Peyer's patch (tissue), 4 donors: Measurements from ENCODE around the gene AMIGO3. TPM values are rescaled to one million over a fixed set of nuclear protein-coding genes. Genes with fewer than 3 reads are reported as not detected.

Source experiments
- DNase-seq, 3 donors: peaks; one replicate each; pipeline ENCODE4 v3.0.0-alpha.2; 2017 to 2019
- H3K27ac ChIP-seq, 4 donors: fragments of 200-600 bp; sonication (generic); one replicate each; pipeline ENCODE4 v1.5.1; 2016 to 2019
- H3K27me3 ChIP-seq, 2 donors: fragments of 200-600 bp; sonication (generic); one replicate each; pipeline ENCODE4 v1.5.1; 2019
- H3K36me3 ChIP-seq, 3 donors: fragments of 200-600 bp; sonication (generic); one replicate each; pipeline ENCODE4 v1.5.1; 2016 to 2019
- H3K4me1 ChIP-seq, 4 donors: fragments of 200-600 bp; sonication (generic); one replicate each; pipeline ENCODE4 v1.5.1; 2016 to 2019
- H3K4me3 ChIP-seq, 4 donors: fragments of 200-600 bp; sonication (generic); 1 replicate in 3 of 4; 2 replicates in 1 of 4; pipeline ENCODE4 v1.5.1; 2016 to 2019; ENCODE audit warnings: mild to moderate bottlenecking in 1 of 4
- H3K9me3 ChIP-seq, 4 donors: fragments of 200-600 bp; sonication (generic); one replicate each; pipeline ENCODE4 v1.5.1; 2016 to 2019; ENCODE audit warnings: mild to moderate bottlenecking in 1 of 4
- POLR2A ChIP-seq, 2 donors: fragments of 450-650 bp; IDR thresholded peaks; one replicate each; pipeline ENCODE4 v1.5.1; 2017; ENCODE audit warnings: antibody characterized with exemption in 2 of 2, mild to moderate bottlenecking in 2 of 2, moderate library complexity in 2 of 2
- total RNA-seq, 4 donors: library from RNA; depleted of rRNA; stranded (reverse); fragments of >200 nt; gene quantifications; one replicate each; pipeline ENCODE4 v1.1.0, GENCODE V29; 2016
- TF ChIP-seq, protein P1 (sequence below), 6 experiments: fragments of 450-650 bp in 4 of 6; fragments of 200-600 bp in 2 of 6; sonication (generic) in 1 of 6; IDR thresholded peaks; one replicate each; pipeline ENCODE4 v1.5.1; 2017 to 2019; ENCODE audit warnings: antibody characterized with exemption in 6 of 6, mild to moderate bottlenecking in 3 of 6, moderate library complexity in 1 of 6

Gene AMIGO3
- total RNA-seq, 4 donors from 2014 or later, result 1.2 to 3.5 (median 2.9) TPM

GRCh38 chr3:49721596-49721895, 2.1 kb upstream of the AMIGO3 start:
- DNase-seq, result no peak
- Histone ChIP-seq H3K36me3 (peaks cover 0 to 24% (median 0%) of the 10 kb centered on the region in 3 donors), H3K4me1 (peaks cover 3 to 70% (median 15%) of the 10 kb centered on the region in 4 donors)

DNA sequence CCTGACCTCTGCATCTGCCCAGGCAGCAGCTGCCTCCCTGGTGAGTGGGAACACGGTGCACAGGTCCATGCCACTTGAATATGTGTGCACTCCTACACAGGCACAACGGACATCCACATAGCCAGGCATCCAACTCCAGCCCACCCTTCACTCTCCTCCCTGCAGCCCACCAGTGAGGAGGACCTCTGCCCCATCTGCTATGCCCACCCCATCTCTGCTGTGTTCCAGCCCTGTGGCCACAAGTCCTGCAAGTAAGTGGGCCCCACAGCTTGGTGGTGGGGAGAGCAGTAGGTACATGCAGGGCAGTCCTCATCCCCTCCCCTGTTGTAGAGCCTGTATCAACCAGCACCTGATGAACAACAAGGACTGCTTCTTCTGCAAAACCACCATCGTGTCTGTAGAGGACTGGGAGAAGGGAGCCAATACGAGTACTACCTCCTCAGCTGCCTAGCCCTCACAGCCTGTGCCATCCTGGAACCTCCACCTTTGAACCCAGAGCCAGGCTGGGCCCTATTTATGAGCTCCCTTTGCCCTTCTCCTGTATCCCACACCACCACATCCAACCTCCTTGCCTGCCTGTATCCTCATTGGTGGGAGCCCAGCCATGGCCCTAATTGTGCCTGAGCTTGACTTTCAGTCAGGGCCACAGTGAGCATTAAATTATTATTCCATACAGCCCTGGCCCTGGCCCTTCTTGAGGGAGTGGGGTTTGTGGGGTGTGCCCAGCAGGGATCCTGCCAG, 1.5 kb upstream of the AMIGO3 start:
- Histone ChIP-seq H3K4me1 (peaks cover 3 to 64% (median 15%) of the 10 kb centered on the region in 4 donors), H3K27ac (peak overlapping the region in 1 of 4 donors; percentile 12), H3K4me3 (no peak overlapping the region), H3K27me3 (no peaks in the 10 kb centered on the region), H3K36me3 (peaks cover 0 to 28% (median 0%) of the 10 kb centered on the region in 3 donors), H3K9me3 (no peaks in the 10 kb centered on the region)
- TF ChIP-seq, protein P1, sequence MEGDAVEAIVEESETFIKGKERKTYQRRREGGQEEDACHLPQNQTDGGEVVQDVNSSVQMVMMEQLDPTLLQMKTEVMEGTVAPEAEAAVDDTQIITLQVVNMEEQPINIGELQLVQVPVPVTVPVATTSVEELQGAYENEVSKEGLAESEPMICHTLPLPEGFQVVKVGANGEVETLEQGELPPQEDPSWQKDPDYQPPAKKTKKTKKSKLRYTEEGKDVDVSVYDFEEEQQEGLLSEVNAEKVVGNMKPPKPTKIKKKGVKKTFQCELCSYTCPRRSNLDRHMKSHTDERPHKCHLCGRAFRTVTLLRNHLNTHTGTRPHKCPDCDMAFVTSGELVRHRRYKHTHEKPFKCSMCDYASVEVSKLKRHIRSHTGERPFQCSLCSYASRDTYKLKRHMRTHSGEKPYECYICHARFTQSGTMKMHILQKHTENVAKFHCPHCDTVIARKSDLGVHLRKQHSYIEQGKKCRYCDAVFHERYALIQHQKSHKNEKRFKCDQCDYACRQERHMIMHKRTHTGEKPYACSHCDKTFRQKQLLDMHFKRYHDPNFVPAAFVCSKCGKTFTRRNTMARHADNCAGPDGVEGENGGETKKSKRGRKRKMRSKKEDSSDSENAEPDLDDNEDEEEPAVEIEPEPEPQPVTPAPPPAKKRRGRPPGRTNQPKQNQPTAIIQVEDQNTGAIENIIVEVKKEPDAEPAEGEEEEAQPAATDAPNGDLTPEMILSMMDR (IDR thresholded peaks at IDR 0.05), result no peak
- TF ChIP-seq POLR2A (IDR thresholded peaks at IDR 0.05), result no peak
- peak in 1 of 3 donors; percentile 55 for DNase-seq

More at GRCh38 chr3:49721596-49721895, 2.1 kb upstream of the AMIGO3 start:
- Histone ChIP-seq H3K27me3 (no peaks in the 10 kb centered on the region), H3K4me3 (no peak overlapping the region), H3K27ac (no peak overlapping the region), H3K9me3 (no peaks in the 10 kb centered on the region)
- TF ChIP-seq, protein P1 (IDR thresholded peaks at IDR 0.05), result no peak
- no peak for TF ChIP-seq POLR2A (IDR thresholded peaks at IDR 0.05)

- no peaks in the 10 kb centered on the region for H3K27me3 ChIP-seq
- peaks cover 0 to 47% (median 10%) of the 10 kb centered on the region in 4 donors for H3K4me1 ChIP-seq
- peak overlapping the region in 1 of 4 donors; percentile 77 for H3K27ac ChIP-seq
- no peak for TF ChIP-seq POLR2A (IDR thresholded peaks at IDR 0.05)
- TF ChIP-seq, protein P1 (IDR thresholded peaks at IDR 0.05), result no peak
- peaks cover 0 to 40% (median 0%) of the 10 kb centered on the region in 3 donors for H3K36me3 ChIP-seq
- no peaks in the 10 kb centered on the region for H3K9me3 ChIP-seq
- no peak for DNase-seq
- H3K4me3 ChIP-seq, result peak overlapping the region; percentile 52 to 59 (median 55)
These were observed 648 bp downstream of the AMIGO3 start for GRCh38 chr3:49718858-49719213.

- Histone ChIP-seq H3K4me3 (peak overlapping the region in 2 of 4 donors; percentile 52 to 57), H3K36me3 (peaks cover 0 to 46% (median 0%) of the 10 kb centered on the region in 3 donors), H3K9me3 (no peaks in the 10 kb centered on the region), H3K4me1 (peaks cover 0 to 47% (median 10%) of the 10 kb centered on the region in 4 donors), H3K27ac (no peak overlapping the region), H3K27me3 (no peaks in the 10 kb centered on the region)
- DNase-seq, result no peak
- TF ChIP-seq, protein P1 (IDR thresholded peaks at IDR 0.05), result no peak
These were observed 1.3 kb downstream of the AMIGO3 start for GRCh38 chr3:49717959-49718857.

- Histone ChIP-seq H3K4me1 (peaks cover 0 to 40% (median 3%) of the 10 kb centered on the region in 4 donors), H3K9me3 (no peaks in the 10 kb centered on the region), H3K27ac (no peak overlapping the region), H3K36me3 (peaks cover 0 to 50% (median 0%) of the 10 kb centered on the region in 3 donors), H3K27me3 (no peaks in the 10 kb centered on the region), H3K4me3 (no peak overlapping the region)
- TF ChIP-seq, protein P1 (IDR thresholded peaks at IDR 0.05), result no peak
- TF ChIP-seq POLR2A (IDR thresholded peaks at IDR 0.05), result no peak
- peak in 1 of 3 donors; percentile 46 for DNase-seq
These were observed 2.1 kb downstream of the AMIGO3 start for GRCh38 chr3:49717211-49717958.
